HT1080 (cell line): Measurements from ENCODE around the gene KIAA0319L. TPM values are rescaled to one million over a fixed set of nuclear protein-coding genes. Genes with fewer than 3 reads are reported as not detected.
A peak's percentile ranks its signal among the peaks of the same experiment; 100 is the strongest.

ENCODE experiments used
- DNase-seq: peaks from one replicate; pipeline ENCODE4 v3.0.0-alpha.2; 2015; ENCODE audit warnings: low read depth
- total RNA-seq: library from RNA; depleted of rRNA; stranded (reverse); fragments of >200 nt; shearing (Covaris generic); gene quantifications from 2 replicates; pipeline ENCODE4 v1.2.3, GENCODE V29; 2014

The KIAA0319L gene
- total RNA-seq, 1 experiment from 2014 or later: 37.8 TPM

- DNase-seq: peak; percentile 91
These were observed 107.7 kb downstream of the KIAA0319L start for GRCh38 chr1:35449334-35450008.

DNA sequence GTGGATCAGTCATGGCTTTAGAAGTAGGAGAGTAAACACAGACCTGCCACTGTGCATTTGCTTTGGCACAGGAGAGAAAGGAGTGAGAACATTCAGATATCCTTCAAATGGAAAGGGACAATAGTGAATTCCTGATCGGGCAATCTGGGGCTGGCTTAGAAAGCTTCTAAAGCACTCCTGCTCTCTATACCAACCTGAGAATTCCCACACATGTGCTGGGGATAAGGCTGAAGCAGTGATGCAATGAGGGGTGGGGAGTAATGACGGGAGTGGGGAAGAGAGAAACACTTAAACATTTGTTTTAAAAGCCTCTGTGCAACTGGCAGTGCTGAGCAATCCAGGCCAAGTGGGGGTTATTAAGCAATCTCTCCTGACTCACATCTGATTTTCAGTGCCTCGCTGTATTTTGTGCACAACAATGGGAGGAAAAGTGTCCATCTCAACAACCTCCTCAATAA lies 108.8 kb downstream of the KIAA0319L start:
- peak; percentile 96 for DNase-seq

DNA sequence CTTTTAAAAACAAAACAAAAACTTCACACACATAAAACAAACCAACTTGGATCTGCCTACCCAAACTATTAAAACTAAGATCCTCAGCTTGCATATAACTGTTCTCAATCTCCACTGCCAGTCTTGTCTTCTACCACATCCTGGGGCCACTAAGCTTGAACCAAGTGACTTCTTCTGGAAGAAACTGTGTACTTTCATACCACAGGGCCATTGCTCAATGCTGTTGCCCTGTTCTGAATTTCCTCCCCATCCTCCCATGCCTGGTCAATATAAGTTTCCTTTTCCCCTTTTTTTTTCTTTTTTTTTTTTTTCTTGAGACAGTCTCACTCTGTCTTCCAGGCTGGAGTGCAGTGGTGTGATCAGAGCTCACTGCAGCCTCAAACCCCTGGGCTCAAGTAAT lies 109.9 kb downstream of the KIAA0319L start:
- no peak for DNase-seq

DNA sequence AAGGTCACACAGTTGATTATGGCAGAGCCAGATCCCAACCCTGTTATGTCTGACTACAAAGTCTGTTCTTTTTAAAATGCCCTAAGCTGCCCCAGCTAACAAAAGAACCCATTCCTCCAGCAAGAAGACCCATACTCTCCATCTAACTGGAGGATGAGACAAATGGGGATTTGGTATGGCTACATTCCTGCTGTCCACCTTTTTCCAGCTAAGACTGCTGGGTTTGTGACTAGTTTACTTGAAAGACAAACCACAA lies 112.8 kb downstream of the KIAA0319L start:
- no peak for DNase-seq

DNA sequence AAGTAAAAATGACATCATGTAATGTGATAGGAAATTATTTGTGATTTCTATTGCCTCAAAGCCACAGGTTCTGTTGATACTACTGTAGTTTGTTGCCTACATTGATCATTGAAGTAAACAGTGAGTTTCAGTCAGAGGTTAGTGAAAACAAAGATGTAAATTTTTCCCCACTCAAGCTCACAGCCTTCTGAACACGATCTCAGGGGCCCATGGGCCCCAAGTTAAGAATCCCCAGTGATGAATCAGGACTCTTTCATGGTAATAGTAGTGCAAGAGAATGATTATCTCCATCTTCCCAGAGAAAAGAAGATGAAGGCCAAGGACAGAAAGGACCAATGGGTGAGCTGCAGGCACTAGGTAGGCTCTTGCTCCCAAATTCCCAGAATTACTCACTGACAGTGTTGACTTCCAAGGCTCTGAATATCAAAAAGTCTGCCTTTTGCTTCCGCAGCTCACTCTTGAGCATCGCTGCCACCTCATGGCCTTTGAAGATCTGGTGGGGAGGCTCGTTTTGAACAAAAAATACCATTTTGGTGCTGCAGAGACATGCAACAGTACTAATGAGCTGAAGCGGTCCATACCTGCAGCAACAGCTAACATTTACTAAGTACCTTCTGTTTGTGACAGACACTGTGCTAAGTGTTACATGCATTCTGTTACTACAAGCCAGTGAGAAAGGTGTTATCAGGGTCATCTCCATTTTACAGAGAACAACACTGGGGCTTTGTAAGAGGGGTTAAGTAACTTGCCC lies 113.3 kb downstream of the KIAA0319L start:
- DNase-seq: no peak

DNA sequence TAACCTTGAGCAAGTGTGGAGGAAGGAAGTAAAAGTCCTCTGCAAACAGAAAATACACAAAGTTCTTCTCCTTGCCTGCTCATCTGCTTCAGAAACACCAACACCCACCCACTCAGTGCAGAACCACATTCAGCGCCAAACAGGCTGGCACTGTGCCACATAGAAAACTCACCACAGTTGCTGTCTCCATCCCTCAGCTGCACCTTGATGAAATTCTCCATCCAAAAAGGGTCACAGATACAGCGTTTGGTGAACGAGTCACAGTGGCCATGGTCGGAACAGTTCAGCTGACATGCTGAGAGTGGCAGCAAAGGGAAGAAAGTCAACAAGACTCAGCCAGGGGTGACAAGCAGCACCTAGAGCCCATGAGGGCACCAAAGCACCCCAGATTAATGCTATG lies 114.5 kb downstream of the KIAA0319L start:
- DNase-seq: no peak

GRCh38 chr1:35441926-35442579 lies 115.2 kb downstream of the KIAA0319L start:
- DNase-seq: no peak

DNA sequence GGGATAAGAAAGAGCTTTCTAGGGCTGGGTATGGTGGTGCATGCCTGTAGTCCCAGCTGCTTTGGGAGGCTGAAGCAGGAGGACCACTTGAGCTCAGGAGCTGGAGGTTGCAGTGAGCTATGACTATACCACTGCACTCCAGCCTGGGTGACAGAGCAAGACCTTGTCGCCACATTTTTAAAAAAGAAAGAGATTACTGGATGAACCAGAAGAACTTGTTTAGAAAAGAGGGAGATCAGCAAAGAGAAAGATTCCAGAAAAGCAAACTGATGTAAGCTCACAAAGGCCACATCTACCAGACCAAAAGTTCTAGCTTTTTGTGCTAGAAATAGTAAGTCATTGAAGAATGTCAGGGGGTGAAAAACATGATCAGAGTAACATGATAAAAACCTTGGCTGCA lies 117.6 kb downstream of the KIAA0319L start:
- DNase-seq: no peak

GRCh38 chr1:35437200-35437599 lies 120.0 kb downstream of the KIAA0319L start:
- no peak for DNase-seq

GRCh38 chr1:35436078-35436477 lies 121.1 kb downstream of the KIAA0319L start:
- no peak for DNase-seq

DNA sequence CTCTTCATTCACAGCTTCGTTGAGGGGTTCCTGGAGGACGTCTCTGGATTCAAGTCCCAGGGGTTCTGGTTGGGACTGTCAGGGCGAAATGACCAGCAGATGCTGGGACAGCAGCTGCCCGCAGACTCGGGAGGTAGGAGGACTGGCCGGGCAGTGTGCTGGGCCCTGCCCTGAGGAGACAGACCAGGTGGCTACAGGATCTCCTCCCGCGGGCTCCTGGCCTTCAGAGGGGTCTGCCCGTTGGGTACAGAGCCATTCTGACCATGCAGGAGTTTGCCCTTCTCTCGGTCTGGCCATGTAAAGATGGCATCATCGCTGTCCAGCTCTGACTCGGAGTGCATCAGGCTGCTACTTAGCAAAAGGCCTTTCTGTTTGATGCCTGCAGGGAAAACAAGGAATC lies 122.5 kb downstream of the KIAA0319L start:
- no peak for DNase-seq

- DNase-seq: no peak
These were observed 123.5 kb downstream of the KIAA0319L start for GRCh38 chr1:35433714-35434113.

- DNase-seq: no peak
These were observed 125.0 kb downstream of the KIAA0319L start for GRCh38 chr1:35432231-35432630.

- DNase-seq: no peak
These were observed 126.0 kb downstream of the KIAA0319L start for GRCh38 chr1:35431173-35431599.

DNA sequence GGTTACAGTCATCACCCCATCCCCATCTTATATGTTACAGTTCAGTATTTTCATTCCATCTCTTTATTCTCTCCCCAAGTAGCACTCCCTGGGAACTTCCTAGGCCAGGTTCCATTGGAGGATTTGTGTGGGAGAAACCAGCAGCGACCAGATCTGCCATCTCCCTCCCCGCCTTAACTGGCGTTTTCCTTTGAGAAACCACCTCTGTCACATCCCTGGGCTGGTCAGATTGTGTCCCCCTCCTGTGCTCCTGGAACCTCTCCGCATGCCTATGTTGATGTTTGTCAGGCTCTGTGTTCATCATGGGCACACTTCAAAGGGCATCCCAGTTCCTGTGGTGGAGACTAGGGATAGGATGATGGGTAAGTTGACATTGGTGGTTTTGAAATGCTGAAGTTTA lies 126.4 kb downstream of the KIAA0319L start:
- DNase-seq: no peak

DNA sequence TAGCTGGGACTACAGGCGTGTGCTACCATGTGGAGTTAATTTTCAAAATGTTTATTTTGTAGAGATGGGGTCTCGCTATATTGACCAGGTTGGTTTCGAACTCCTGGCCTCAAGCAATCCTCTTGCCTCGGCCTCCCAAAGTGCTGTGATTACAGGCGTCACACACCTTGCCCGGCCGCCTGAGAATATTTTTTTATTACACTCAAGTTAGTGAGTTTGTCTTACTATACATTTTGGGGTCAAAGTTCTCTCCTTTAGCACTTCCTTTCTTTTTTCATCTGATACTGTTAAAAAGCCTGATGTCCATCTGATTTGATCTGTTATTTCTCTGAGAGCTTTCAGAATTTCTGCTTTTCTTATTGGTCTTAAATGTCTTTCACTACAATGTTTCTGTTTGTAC lies 128.8 kb downstream of the KIAA0319L start:
- no peak for DNase-seq

DNA sequence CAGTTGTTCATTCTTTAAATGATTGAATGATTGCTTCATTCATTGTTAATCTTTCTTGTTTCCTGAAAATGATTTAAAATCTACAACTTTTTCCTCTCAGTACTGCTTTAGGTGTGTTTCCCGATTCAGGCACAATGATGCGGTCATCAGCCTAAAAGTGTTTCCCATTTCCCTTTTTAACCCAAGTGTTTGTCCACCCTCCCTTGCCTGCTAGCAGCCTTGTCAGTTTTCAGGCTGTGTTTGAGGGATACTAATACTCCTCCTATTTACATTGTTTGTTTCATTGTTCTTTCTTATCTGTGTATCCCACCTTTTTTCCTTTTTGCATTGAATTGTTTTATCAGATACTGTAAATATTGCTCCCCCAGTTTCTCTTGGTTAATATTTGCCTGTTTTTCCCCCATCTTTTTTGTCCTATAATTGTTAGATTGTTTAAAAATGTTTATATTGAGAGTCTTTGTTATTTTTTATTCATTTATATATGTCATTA lies 131.1 kb downstream of the KIAA0319L start:
- no peak for DNase-seq

GRCh38 chr1:35408925-35409324 lies 148.3 kb downstream of the KIAA0319L start:
- no peak for DNase-seq

GRCh38 chr1:35407743-35408142 lies 149.5 kb downstream of the KIAA0319L start:
- no peak for DNase-seq

DNA sequence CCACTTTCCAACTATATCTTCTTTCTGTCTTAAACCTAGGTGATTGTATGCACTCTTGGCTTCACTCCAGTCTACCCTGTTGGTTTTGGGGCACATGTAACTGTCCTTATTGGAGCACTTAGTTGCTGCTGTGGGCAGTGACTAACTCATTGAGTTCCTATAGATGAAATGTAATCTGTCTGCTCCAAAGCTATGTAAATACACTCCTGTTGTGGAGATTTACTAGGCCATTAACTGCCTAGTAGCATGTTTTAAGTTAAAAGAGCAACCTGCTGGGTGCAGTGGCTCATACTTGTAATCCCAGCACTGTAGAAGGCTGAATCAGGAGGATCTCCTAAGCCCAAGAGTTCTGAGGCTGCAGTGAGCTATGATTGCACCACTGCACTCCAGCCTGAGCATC lies 151.1 kb downstream of the KIAA0319L start:
- peak; percentile 10 for DNase-seq

DNA sequence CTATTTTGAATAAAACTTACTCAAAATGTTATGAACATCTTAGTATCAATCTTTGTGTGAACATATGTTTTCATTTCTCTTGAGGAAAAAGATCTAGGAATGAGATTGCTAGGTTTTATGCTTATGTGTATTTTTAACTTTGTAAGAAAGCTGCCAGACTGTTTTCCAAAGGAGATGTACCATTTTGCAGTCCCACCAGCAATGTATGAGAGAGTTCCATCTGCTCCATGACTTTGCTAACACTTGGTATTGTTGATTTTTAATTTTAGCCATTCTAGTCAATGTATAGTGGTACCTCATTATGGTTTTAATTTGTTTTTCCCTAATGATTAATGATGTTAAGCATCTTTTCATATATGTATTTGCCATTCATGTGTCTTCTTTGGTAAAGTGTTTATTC lies 156.2 kb downstream of the KIAA0319L start:
- DNase-seq: no peak

- DNase-seq: no peak
These were observed 158.5 kb downstream of the KIAA0319L start for GRCh38 chr1:35398739-35399138.

DNA sequence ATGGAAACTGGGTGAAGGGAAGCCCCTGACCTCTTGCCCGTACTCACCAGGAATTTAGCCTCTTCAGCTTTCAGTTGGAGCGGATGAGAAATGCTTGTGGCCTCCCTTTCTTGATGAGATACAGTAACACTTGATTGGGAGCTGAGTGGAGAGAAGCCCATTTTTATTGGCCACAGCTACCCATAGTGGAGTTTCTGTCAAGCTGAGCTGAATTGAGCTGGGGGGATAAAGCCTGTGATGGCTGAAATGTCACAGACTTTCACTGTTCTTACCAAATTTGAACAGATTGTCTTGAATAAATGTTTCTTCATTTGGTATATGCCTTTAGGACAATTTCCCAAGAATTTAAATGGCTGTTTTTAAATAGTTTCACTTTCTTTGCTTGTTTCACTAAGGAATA lies 162.8 kb downstream of the KIAA0319L start:
- DNase-seq: no peak
